HUDEP-2 (cell line): ENCODE results near the gene OR5B21.
A peak's percentile ranks its signal among the peaks of the same experiment; 100 is the strongest.

Source experiments
- DNase-seq, 76 experiments: peaks; one replicate each; lab custom pipeline; 2025; ENCODE audit not compliant: unreplicated experiment in 76 of 76; lab: John Stamatoyannopoulos, UW

OR5B21 gene

DNA sequence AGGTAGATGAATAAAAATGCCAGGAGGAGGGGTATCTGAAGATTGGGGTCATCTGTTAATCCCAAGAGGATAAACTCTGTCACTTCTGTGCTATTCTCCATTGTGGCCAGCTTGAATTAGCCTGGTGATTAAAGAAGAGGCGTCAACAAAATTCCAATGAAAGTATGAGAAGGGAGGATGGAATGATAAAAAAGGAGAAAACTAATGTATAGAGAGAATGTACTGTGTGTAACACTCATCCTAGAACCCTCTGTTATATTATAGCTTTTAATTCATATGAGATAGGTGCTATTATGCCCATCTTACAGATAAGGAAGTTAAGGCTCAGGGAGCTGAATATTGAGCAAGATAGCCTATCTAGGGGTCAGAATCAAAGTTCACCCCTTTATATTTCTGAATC lies at the start of gene OR5B21:
Gene OR5B21 (minus strand): TSS at position 101 of the 400 bp plus-strand sequence. CDS start 0 bp downstream, at position 101.
- no peak for DNase-seq

DNA sequence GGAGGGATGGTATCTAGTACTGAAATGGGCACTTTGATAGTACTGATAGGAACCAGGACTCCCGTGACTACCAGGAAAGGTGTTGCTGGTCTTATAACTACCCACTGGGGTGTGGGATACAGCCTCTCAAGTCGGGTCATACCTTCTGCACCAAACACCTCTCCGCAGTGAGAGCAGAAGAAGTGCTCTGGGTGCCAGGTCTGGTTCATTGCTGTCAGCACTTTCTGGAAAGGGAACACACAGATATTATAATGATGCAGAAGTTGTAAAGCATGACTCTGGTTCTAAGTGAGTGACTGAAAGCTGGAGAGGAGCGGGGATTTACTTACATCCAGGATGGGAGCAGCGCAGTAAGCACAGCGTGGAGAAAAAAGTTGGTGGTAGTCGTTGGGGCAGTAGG lies 41.7 kb upstream of the OR5B21 start:
- DNase-seq, result no peak

DNA sequence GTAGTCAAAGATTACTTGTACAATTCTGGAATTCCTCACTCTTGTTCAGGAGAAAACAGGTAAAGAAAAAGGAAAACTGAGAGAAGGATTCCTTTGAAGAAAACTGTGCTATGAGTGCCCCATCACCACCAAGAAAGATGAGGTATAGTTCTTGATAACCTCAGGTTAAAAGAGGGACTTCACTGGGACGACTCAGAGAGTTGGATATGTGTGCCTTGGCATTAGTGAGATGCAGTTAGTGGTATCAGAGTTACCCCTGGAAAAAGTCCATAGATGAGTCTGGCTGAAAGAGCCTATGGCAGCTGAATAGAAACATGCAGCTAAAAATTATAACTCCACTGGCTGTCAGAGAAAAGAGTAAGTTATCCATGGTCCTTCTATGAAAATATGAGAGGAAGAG lies 38.9 kb upstream of the OR5B21 start:
- DNase-seq, result no peak

DNA sequence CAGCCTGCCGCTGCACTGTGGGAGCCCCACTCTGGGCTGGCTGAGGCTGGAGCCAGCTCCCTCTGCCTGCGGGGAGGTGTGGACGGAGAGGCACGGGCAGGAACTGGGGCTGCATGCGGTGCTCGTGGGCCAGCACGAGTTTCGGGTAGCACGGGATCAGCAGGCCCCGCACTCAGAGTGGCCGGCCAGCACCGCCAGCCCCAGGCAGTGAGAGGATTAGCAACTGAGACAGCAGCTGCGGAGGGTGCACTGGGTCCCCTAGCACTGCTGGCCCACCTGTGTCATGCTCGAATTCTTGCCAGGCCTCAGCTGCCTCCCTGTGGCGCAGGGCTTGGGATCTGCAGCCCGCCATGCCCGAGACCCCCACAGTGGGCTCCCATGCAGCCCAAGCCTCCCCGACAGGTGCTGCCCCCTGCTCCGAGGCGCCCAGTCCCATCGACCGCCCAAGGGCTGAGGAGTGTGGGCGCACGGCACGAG lies 24.0 kb upstream of the OR5B21 start:
- DNase-seq, result no peak

DNA sequence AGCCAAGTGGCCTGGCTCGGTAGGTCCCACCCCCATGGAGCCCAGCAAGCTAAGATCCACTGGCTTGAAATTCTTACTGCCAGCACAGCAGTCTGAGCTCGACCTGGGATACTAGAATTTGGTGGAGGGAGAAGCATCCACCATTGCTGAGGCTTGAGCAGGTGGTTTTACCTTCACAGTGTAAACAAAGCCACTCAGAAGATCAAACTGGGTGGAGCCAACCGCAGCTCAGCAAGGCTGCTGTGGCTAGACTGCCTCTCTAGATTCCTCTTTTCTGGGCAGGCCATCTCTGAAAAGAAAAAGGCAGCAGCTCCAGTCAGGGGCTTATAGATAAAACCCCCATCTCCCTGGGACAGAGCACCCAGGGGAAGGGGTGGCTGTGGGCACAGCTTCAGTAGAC lies 22.3 kb upstream of the OR5B21 start:
- DNase-seq, result no peak

DNA sequence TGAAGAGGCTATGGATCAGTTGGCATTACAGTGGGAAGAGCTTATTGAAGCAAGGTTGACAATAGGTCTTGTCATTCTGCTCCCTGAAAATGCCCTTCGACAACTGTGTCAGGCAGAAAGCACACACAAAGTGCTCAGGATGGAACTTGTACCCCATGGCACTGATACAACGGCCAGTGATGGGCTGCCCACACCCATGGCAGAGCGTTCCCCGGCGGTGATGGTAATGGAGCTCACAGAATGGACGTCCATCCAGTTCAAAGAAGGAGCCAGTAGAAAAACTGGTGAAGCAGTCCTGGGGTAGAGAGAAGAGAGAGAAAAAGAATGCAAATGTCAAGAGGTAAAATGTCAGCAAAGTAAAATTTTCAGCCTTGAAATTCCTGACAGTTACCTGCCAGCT lies 19.5 kb upstream of the OR5B21 start:
- no peak for DNase-seq

DNA sequence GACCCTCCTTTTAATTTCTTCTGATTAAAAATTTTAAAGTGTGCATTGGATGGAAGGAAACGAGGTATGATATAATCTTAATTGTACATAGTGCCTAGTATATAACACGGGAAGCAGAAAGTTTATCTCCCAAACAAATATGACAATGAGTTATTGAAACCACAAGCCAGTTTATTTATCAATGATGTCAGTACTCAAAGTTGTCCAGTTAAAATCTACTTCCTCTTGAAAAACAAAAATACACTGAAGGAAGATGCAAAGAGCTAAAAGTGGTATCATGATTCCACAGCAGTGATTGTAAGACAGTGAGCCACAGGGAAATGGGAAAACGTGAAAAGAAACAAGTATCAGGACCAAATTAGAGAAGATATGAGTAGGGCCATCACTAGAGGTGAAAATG lies 18.8 kb upstream of the OR5B21 start:
- DNase-seq, result no peak

DNA sequence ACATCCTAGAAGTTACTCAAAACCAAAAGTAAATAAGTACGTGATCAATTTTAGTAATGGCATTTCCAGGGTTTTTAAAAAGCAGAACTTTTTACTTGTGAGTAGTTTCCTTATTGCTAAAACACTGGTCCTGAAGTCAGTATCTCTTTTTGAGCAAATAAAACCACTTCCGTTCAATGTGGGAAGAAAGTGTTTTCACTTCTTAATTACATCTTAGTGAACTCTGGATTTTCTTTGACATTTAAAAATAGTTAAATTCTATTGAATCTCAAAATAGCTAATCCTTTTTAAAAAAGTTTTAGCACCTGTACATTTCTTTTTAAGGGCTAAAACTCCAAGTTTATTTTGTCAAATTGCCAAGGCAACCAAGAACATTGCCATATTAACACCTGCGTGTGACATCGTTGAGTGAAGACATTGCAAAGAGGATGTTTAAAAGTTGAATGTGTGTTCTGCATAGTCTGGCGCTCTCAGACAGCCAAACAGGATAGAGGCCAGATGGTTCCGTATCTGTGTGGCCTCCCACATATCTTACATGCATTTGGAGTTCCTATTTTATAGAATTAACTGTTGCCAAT lies 17.2 kb upstream of the OR5B21 start:
- no peak for DNase-seq

DNA sequence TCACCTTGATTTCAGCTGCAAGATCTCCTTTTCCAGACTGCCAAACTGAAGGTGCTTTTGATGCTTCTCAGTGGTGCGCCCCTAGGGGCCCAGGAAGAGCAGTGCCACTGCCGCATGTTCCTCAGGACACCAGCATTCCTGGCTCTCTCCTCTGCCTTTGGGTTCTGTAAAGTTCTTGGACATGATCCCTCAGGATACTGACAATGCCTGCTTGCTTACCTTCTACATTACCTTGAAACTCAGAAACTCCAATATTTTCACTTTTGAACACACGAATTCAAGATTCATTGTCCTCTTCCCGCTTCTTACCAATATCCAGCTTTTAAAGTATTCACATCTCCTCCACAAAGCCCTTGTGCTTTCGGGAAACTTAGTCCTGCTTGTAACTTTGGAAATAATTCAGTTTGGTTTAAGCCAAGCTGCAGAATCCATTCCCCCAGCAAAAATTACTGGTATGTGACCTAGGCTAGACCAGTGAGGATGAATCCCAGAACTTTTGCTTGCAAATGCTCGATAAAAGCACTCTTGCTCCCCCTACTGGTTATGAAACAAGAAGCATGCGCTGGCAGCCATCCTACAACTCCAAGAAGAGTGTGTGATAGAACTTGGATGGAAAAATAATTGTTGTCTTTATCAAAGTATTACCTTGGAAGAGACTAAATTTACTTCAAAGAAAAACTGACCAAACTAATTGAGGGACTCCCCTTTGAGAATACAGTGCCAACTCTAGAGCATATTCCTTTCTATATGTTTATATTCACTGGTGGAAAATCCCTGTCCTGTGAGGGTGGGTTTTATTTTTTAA lies 16.5 kb upstream of the OR5B21 start:
- peak in 58 of 76 experiments; percentile 1 to 75 (median 34) for DNase-seq

DNA sequence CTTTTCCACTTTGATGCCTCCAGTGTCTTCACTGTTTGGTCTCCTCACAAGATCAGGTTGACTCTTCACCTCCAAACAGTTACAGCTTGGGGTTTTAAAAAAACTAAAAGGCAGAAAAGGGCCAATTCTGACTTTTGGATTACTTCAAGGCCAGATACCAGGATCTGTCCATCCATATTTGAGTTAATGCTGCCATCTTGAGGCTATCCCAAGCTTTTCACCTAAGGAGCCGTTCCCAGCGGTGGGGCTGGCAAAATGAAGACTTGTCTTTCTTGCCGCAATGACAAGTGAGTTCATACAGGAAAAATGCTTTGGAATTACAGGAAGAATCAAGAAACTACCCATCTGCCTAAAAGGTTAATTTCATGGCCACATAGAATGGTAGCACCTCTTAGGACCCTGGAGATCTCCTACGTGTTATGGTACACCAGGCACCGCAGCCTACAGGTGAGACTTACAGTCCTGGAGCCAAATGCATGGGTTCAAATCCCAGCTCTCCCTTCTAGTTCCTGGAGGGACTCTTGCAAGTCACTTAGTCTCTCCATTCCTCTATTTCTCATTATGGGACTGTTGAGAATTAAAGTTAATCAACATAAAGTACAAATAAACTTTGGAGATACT lies 6.0 kb upstream of the OR5B21 start:
- DNase-seq, result peak in 28 of 76 experiments; percentile 1 to 69 (median 25)

DNA sequence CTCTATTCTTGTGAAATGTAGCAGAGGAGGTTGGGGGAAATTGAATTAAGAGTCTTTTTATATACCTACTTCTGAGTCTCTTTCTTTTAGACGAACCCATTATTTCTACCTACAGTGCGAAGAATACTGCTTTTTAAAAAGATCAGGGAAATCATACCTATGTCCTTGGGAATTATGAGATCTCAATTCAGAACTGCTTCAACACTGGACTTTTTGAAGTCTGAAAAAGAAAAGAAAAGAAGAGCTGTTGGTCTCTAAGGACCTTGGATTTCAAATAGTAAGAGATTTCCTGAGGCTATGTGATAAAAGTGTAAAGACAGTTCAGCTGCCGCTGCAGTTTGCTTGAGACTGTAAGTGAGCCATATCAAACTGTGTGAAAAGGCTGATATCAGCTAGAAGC lies 3.7 kb upstream of the OR5B21 start:
- no peak for DNase-seq

DNA sequence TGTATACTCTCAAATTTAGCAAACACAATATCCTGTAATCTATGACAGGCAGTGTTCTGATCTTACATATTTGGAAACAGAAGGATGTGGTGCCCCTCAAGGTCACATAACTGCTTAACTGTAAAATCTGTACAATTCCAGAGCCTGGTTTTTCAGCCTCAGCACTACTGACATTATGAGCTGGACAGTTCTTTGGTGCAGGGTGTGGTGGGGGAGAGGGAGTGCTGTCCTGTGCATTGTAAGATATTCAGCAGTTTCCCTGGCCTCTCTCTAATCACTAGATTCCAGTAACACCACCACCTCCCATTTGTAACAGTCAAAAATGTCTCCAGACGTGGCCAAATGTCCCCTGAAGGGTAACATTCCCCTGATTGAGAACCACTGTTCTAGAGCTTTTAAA lies 1.8 kb upstream of the OR5B21 start:
- DNase-seq, result peak in 16 of 76 experiments; percentile 1 to 44 (median 21)

DNA sequence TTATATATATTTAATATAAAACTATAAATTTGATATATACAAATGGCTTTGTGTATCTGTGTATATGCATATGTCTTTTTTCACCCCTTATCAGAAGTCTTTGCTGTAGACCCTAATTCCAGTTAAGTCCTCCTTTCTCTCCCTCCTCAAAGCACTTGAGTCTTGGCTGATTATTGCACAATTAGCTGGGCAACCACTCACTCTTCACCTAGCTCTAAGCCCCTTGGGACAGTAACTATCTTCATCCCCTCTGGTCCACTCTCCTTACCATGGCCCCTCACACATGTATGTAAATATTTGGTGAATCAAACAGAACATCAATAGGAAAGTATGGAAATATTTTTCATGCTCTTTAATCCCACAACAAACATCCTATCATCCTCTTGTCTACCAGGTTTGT lies 909 bp upstream of the OR5B21 start:
- DNase-seq, result no peak

DNA sequence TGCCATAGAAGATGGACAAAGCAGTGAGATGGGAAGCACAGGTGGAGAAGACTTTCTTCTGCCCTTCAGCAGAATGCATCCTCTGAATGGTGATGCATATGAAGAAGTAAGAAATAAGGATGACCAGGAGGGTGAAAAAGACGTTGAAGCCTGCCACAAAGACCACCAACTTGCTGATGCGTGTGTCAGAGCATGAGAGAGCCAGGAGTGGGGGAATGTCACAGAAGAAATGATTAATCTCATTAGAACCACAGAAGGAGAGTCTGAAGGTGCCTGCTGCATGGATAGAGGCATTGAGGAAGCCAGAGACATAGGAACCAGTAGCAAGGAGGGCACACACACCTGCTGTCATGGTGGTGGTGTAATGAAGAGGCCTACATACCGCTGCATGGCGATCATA lies 550 bp downstream of the OR5B21 start:
- no peak for DNase-seq

DNA sequence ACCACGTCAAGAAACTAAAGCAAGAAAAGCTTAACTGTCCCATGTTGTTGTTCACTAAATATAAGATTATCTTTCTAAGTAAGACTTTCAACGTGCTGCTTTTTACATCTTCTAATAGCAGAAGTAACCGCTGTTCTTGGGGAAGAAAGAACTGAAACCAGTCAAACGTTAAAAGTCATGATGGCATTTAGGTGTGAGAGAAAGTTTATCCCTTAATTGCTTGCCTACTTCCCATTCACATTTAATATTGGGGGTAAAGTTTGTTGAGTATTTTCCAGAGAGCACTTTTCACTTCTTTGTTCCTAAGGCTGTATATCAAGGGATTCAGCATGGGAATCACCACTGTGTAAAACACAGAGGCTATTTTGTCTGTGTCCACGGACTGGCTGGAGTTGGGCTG lies 970 bp downstream of the OR5B21 start:
- DNase-seq, result no peak

DNA sequence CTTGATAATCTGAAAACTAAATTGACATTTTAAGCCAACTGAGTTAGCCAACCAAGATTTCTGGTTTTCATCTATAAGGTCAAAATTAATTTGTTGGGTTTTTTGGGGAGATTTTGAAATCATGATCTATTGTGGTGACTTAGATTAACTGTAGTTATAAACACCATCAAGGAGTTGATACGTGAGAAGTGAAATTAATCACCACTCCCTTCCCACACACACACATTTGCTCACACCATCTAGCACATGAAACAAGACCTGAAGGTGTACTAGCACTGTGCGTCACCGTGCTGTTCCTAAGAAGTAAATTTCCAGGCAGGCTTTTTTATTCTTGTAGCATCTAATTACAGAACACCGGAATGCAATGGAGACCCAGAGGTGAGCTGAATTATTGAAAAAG lies 2.1 kb downstream of the OR5B21 start:
- no peak for DNase-seq

DNA sequence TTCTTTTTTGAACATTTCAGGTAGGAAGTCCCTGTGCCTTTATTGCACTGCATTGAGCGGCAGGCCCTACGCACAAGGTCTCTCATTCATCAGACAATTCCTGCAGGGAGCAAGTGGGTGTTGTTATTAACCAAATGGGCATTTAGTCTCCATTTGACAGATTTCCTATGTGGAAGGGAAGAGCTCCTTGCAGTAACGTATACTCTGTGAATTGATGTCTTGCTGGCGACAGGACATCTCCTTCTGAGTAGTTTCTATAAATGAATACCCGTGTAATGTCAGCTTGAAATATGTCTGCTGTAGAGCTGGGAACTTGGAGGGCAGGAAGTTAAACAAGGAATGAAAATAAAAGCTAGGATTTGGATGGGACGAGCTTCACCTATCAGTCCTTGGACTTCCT lies 3.7 kb downstream of the OR5B21 start:
- no peak for DNase-seq

DNA sequence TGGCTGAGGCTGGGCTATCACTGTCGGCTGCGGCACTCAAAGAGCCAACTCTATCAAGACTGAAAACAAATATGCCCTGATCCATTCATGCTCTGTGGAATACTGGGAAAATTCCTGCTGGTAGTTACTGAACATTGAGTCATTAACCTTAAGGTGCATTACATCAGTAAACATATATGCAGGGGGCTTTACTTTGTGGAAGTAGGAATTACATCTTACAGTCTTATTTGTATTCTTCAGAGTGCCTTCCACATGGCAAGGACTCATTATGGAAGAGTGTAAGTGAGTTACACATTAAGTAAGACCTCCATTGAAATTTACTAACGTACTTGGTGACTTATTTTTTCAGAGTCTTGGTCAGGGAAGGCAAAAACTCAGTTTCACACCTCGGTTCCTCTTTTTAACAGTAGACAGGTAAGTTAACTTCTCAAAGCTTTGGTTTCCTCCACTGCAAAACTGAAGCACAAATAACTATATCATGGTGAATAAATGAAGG lies 4.5 kb downstream of the OR5B21 start:
- DNase-seq, result no peak

DNA sequence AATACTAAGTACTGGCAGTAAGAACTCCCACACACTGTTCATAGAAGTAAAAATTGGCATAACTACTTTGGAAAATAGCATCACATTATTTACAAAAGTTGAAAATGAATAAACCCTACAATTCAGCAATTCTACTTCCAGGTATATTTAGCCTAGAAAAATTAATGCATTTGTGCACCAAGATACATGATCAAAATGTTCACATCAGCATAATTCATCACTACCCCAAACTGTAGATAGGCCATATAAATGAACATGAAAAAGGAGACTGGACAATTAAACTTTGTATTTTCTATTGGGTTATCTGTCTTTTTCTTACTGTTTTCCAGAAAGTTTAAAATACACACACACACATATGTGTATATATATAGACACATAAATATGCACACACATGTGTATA lies 5.9 kb downstream of the OR5B21 start:
- no peak for DNase-seq

DNA sequence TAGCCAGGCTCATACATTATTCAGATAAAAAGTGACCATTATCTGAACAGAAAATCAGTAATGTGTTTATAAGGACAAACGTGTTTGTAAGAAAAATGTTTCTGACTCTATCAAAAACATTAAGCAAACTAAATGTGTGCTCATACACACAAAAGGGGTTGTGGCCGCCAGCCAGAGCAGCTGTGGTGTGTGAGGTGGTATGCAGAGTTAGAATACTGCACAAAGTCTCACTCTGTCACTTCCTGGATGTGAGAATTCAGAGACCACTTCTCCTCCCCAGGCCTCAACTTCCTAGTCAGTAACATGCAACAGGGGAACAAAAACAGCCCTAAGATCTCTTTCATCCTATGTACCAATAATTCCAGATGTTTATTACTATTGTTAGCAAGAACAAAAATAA lies 9.4 kb downstream of the OR5B21 start:
- DNase-seq, result no peak

DNA sequence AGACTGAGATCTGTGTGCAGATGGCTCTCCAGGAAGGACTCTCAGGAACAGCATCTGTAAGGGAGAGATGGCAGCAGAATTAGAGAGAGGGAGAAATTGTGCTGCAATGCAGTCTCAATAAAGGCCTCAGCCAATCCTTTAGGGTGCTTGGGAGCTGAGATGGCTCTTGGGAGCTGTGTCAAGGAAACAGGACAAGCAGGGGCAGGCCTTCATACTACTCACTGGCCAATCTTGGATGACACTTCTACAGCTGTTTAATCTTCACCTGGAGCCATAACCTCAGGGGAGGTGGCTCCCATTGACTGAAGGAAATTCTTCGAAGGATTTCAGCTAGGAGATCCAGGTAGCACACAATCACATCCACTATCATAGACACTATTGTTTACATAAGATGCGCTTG lies 10.0 kb downstream of the OR5B21 start:
- no peak for DNase-seq

DNA sequence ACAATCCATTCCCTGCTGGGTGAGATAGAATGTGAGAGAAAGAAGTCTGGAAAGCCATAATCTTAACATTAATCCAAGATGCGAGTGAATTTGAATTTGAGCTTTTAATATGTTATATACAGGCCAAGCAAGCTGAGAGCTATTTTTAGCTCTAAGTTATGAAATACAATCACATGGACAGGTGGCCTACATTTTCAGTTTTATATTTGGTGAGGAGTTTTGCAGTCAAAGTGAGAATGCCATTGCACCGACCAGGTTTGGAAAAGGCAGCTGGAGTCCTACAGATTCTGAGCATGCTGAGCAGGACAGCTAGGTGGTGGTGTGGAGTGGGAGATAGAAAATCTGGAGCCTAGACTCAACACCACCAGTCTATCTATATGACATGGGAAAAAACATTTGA lies 12.0 kb downstream of the OR5B21 start:
- DNase-seq, result no peak
